ENCODE results near the gene CIAO3. TPM values are rescaled to one million over a fixed set of nuclear protein-coding genes. Genes with fewer than 3 reads are reported as not detected.

Gene CIAO3
- polyA plus RNA-seq, 3 donors = 8.6 to 41.1 (median 11.8) TPM

GRCh38 chr16:725041-725376 lies 15.8 kb downstream of the CIAO3 start:
- no peak overlapping the region for H3K27ac Mint-ChIP-seq
- 68% methylated on average over 7 of the region's 7 CpGs for WGBS (ENCODE audit: insufficient coverage)
- Histone ChIP-seq H3K36me3 (replicated peaks in 1 of 2; ENCODE audit: control insufficient read depth in 1 of 2, insufficient read depth in 2 of 2, low read length in 2 of 2) (peaks cover 0 to 1% of the 10 kb centered on the region in 2 donors), H3K4me2 (replicated peaks; ENCODE audit: extremely low read depth, low read length, poor library complexity, severe bottlenecking) (no peak overlapping the region), H3K27ac (ENCODE audit: low read depth in 1 of 2, low read length in 2 of 2) (no peak overlapping the region), H3K9me3 (replicated peaks in 1 of 2; ENCODE audit: control insufficient read depth in 1 of 2, insufficient read depth in 1 of 2, low read length in 2 of 2) (no peaks in the 10 kb centered on the region), H4K20me1 (ENCODE audit: insufficient read depth, low read length) (peaks cover 20% of the 10 kb centered on the region), H3K27me3 (ENCODE audit: control insufficient read depth in 2 of 2, insufficient read depth in 2 of 2, low read length in 2 of 2) (peaks cover 3 to 38% of the 10 kb centered on the region in 2 donors), H3K4me1 (ENCODE audit: control insufficient read depth in 1 of 2, insufficient read depth in 2 of 2, low read length in 2 of 2) (peaks cover 31 to 49% of the 10 kb centered on the region in 2 donors), H2AFZ (ENCODE audit: insufficient read depth, low read depth, low read length, poor library complexity, severe bottlenecking) (no peak overlapping the region), H3K79me2 (ENCODE audit: insufficient read depth, low read length) (no peaks in the 10 kb centered on the region), H3K9ac (ENCODE audit: insufficient read depth, low read length, poor library complexity, severe bottlenecking) (no peak overlapping the region), H3K4me3 (replicated peaks in 1 of 3; ENCODE audit: low read depth in 2 of 3, low read length in 3 of 3) (no peak overlapping the region)
- DNase-seq = no peak
- peaks cover 4 to 5% of the 10 kb centered on the region in 2 donors for H3K36me3 Mint-ChIP-seq
- no peak for TF ChIP-seq CTCF (IDR thresholded peaks at IDR 0.05)
- intact Hi-C loops (cut with micrococcal nuclease) = no loop called here
- H3K4me1 Mint-ChIP-seq = peaks cover 14% of the 10 kb centered on the region
- H3K27me3 Mint-ChIP-seq (ENCODE audit: low read depth in 3 of 3) = peaks cover 15 to 51% (median 24%) of the 10 kb centered on the region in 3 donors
- no peaks in the 10 kb centered on the region for H3K9me3 Mint-ChIP-seq
- H3K4me3 Mint-ChIP-seq = no peak overlapping the region

GRCh38 chr16:724188-725040 lies 16.4 kb downstream of the CIAO3 start:
- Histone ChIP-seq H3K9me3 (replicated peaks in 1 of 2; ENCODE audit: control insufficient read depth in 1 of 2, insufficient read depth in 1 of 2, low read length in 2 of 2) (no peaks in the 10 kb centered on the region), H3K79me2 (ENCODE audit: insufficient read depth, low read length) (no peaks in the 10 kb centered on the region), H3K9ac (ENCODE audit: insufficient read depth, low read length, poor library complexity, severe bottlenecking) (no peak overlapping the region), H3K27me3 (ENCODE audit: control insufficient read depth in 2 of 2, insufficient read depth in 2 of 2, low read length in 2 of 2) (peaks cover 3 to 44% of the 10 kb centered on the region in 2 donors), H3K4me3 (replicated peaks in 1 of 3; ENCODE audit: low read depth in 2 of 3, low read length in 3 of 3) (no peak overlapping the region), H3K4me2 (replicated peaks; ENCODE audit: extremely low read depth, low read length, poor library complexity, severe bottlenecking) (no peak overlapping the region), H4K20me1 (ENCODE audit: insufficient read depth, low read length) (peaks cover 20% of the 10 kb centered on the region), H3K4me1 (ENCODE audit: control insufficient read depth in 1 of 2, insufficient read depth in 2 of 2, low read length in 2 of 2) (peaks cover 35 to 52% of the 10 kb centered on the region in 2 donors), H3K36me3 (replicated peaks in 1 of 2; ENCODE audit: control insufficient read depth in 1 of 2, insufficient read depth in 2 of 2, low read length in 2 of 2) (no peaks in the 10 kb centered on the region), H2AFZ (ENCODE audit: insufficient read depth, low read depth, low read length, poor library complexity, severe bottlenecking) (no peak overlapping the region), H3K27ac (ENCODE audit: low read depth in 1 of 2, low read length in 2 of 2) (no peak overlapping the region)
- peaks cover 4 to 5% of the 10 kb centered on the region in 2 donors for H3K36me3 Mint-ChIP-seq
- peaks cover 20 to 52% (median 29%) of the 10 kb centered on the region in 3 donors for H3K27me3 Mint-ChIP-seq (ENCODE audit: low read depth in 3 of 3)
- no peak overlapping the region for H3K27ac Mint-ChIP-seq
- no peaks in the 10 kb centered on the region for H3K9me3 Mint-ChIP-seq
- peaks cover 18% of the 10 kb centered on the region for H3K4me1 Mint-ChIP-seq
- WGBS (ENCODE audit: insufficient coverage) = 86% methylated on average over 29 of the region's 29 CpGs
- no peak for TF ChIP-seq CTCF (IDR thresholded peaks at IDR 0.05)
- H3K4me3 Mint-ChIP-seq = no peak overlapping the region
- DNase-seq = no peak
- intact Hi-C loops (cut with micrococcal nuclease) = no loop called here

Measured in CD14-positive monocyte (primary cell).